ENCODE measurements around the gene FMN2. TPM values are rescaled to one million over a fixed set of nuclear protein-coding genes. Genes with fewer than 3 reads are reported as not detected.
"Not testable (repeated sequence)": the region's sequence is repeated elsewhere in the genome, so short reads cannot be mapped to it uniquely, and the experiment has no call there.

The FMN2 gene
- total RNA-seq, 1 donor from 2014 or later: not detected

DNA sequence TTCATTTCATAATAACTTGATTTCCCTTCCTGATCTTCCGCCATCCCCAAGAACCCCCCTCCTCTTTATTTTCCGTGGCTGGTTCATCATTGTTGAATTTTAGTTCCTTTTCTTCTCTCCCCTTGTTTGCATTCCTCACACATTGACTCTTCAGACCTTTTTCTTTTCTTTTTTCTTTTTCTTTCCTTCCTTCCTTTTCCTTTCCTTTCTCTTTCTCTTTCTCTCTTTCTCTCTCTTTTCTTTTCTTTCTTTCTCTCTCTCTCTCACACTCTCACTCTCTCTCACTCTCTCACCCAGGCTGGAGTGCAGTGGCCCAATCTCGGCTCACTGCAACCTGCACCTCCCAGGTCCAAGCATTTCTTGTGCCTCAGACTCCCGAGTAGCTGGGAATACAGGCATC lies 231.3 kb downstream of the FMN2 start:
- DNase-seq (no peak), ATAC-seq (ENCODE audit: poor library complexity) (no peak)
- intact Hi-C loops (cut with DNase I): no loop called here

DNA sequence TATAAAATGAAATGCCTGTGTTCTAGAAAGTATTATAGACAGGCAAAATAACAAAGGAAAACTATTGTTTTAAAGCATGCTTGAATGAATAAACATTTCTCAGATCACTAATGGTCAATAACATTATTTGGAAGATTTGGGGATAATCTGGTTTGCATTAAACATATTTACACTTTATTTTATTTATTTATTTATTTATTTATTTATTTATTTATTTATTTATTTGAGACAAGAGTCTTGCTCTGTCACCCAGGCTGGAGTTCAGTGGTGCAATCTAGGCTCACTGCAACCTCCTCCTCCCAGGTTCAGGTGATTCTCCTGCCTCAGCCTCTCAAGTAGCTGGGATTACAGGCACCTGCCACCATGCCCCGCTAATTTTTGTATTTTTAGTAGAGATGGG lies 236.7 kb downstream of the FMN2 start:
- intact Hi-C loops (cut with DNase I); ATAC-seq (ENCODE audit: poor library complexity); DNase-seq: not testable (repeated sequence)

DNA sequence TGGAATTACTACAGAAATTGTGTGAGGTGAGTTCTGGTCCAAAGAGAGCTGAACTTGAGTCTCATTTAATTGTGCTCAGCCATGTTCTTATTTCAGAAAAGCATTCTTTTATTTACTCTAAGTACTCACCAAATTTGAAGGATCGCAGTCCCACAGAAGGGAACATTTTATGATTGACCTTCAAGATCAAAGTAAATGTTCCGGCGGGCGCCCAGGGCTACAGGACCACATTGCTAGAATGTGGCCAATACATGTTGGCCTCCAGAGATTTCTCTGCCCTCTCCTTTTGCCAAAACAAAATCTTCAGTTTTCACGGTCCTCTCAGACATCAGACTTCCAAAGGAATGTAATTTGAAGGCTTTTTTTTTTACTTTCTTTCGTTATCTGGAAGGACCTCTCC lies 237.8 kb downstream of the FMN2 start:
- ATAC-seq (ENCODE audit: poor library complexity): no peak
- DNase-seq: no peak
- intact Hi-C loops (cut with DNase I): no loop called here

DNA sequence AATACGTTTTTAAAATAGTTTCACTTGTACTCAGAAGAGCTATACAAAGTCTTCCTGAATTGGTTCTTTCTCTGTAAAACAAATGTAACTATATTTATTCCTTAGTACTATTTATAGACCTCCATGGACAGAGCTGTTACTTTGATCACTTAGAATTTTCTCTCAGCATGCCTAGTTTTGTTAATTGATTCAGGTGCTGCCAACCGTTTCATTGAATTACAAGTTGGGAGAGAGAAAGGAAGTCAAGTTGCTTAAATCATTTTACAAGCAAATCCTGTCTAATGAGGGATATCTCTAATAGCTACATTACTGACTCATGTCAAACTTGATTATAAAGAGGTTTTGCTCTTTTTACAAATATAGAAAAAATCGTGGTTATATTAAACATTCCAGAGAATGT lies 241.0 kb downstream of the FMN2 start:
- intact Hi-C loops (cut with DNase I): no loop called here
- DNase-seq: no peak
- ATAC-seq (ENCODE audit: poor library complexity): no peak

DNA sequence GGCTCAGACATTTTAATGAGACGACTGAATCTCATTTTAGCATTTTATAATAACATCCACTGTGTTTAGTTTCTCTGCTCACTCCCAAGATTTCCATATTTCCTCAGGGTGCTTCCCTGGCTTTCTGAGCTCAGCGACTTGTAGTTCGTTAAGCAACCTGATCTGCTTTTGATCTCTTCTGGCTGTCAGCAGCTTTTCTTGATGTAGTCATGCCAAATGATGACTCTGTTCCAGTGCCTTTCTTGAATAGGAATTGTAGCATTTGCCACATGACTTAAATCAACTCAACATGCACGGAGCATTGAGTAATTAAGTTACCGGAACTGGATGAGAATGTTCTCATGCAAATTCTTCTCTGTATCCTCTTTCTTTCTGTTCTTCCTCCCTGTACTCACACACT lies 246.1 kb downstream of the FMN2 start:
- ATAC-seq (ENCODE audit: poor library complexity) (no peak), DNase-seq (no peak)
- intact Hi-C loops (cut with DNase I): no loop called here

DNA sequence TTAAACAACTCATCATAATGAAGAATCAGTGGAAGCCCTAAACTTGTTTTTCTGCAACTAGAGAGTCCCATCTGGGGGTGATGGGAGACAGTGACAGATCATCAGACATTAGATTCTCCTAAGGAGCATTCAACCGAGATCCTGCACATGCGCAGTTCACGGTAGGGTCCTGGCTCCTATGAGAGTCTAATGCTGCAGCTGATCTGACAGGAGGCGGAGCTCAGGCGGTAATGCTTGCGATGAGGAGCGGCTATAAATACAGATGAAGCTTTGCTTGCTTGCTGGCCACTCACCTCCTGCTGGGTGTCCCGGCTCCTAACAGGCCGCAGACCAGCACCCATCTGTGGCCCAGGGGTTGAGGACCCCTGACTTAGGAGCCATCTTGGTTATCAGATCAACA lies 247.2 kb downstream of the FMN2 start:
- intact Hi-C loops (cut with DNase I): no loop called here
- DNase-seq (no peak), ATAC-seq (ENCODE audit: poor library complexity) (no peak)

DNA sequence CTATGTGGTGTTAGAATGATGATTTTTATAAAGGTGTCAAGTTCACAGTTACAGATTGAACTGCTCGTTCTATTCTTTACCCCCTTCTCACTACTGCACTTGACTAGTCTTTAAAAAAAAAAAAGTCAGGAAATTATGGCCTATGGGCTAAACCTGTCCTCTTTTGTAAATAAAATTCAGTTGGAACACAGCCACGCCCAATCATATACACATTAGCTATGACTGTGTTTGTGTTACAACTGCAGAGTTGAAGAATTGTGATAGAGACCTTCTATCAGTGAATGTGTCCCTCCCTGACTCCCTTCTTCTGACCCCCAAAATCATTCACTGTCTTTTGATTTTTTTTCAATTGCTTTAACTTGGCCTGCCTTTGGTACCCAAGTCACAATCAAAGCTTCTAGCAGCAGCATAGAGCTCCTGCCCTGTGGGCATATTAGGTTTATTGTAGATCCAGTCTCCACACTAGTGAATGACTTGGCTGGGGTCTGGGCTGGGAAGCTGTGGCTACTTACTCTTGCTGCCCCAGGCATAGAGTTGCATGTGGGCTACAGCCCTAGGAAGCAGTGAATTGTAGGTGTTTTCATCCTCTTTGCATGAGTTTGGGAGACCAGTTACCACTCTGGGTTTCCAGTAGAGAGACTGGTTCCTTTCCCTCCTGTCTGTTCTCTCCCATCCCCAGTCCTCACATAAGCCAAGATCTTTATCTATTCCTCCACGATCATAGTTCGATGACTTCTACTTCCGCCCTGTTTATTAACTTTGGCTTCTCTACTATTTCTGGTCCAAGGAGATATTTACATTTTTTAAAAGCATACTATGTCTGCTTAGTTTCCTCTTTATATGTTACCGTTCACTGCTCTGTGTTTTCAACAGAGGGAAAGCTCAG lies 249.9 kb downstream of the FMN2 start:
- intact Hi-C loops (cut with DNase I): no loop called here
- ATAC-seq (ENCODE audit: poor library complexity): no peak
- no peak for DNase-seq

DNA sequence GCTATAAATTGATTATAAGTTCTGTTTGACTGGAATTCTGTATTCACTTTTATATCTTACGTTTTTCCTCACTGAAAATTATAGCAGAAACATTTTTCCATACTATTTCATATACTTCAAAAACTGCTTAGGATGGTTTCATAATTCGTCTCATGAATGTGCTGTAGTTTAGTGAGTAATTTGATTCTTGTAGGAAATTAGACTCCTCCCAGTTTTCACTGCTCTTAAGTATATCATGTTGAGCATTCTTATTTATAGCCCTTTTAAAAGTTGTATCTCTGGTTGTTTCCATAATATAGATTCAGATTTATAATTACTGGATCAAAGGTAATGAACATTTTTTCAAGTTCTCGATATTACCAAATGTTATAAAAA lies 250.6 kb downstream of the FMN2 start:
- ATAC-seq (ENCODE audit: poor library complexity) (no peak), DNase-seq (no peak)
- intact Hi-C loops (cut with DNase I): no loop called here

DNA sequence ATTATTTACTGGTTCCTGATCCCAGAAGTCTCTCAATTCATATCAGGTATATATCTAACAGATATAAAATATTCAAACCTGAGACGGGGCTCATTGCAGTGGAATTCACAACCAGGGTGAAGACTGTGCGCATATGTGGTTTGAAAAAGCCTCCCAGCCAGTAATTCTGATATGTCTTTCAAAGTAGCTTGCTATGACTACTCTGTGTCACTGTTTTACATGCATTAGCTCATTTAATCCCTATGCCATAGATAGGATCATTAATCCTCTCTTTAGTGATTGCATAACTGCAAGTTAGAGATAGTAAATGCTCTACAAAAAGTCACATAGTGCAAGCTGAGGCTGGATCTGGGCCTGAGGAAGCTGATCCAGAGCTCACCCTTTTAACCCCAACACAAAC lies 251.4 kb downstream of the FMN2 start:
- ATAC-seq (ENCODE audit: poor library complexity) (no peak), DNase-seq (no peak)
- intact Hi-C loops (cut with DNase I): no loop called here

DNA sequence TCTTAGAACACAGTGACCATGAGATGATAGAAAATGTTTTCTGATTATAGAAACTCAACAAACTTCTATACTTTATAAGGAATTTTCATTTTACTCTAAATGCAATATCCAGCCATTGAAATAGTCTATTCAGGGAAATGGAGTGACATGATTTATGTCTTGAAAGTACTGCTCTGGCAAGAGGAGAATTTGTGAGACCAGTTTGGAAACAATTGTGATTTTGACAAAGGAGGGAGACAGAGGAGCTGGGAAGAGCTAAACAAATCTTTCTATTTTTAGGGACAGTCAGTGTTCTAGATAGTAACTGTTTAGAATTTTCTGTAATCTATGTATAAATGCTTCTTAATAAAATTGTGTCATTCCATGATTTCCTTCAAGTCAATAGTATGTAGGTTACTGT lies 252.3 kb downstream of the FMN2 start:
- ATAC-seq (ENCODE audit: poor library complexity): no peak
- intact Hi-C loops (cut with DNase I): no loop called here
- no peak for DNase-seq

DNA sequence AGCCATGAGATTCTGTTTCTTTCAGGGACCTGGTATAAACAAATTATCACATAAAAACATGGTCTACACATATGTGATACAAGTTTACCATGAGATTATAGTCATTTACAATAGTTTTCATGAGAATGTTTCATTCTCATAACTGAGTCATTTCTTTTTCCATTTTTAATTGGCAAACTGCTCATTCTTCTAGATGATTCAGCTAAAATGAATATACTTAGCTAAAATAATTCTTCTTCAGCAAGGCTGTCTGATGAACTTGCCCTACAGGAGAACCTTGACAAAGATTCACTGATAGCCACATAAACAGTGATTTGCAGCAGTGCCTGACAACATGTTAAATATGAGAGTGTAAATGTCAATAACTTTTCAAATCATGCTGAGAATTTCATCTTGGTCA lies 253.2 kb downstream of the FMN2 start:
- ATAC-seq (ENCODE audit: poor library complexity) (no peak), DNase-seq (no peak)
- intact Hi-C loops (cut with DNase I): no loop called here

DNA sequence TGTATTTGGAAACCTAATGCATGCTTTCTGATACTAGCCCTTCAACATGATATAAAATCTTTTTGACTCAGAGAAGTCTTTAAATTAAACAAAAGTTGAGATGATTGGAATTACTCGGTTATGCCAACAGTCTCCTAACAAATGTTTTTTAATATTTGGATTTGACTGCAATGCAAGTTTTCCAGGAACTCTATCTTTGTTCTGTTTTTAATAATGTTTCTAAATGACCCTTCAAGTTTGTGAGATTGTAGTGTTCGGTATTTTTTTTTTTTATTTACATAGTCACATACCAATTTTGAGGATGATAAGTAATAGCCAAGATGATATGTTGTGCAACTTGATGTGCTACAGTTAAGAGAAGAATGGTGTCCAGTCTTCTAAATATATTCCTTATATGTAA lies 258.0 kb downstream of the FMN2 start:
- no peak for DNase-seq
- intact Hi-C loops (cut with DNase I): no loop called here
- ATAC-seq (ENCODE audit: poor library complexity): no peak

DNA sequence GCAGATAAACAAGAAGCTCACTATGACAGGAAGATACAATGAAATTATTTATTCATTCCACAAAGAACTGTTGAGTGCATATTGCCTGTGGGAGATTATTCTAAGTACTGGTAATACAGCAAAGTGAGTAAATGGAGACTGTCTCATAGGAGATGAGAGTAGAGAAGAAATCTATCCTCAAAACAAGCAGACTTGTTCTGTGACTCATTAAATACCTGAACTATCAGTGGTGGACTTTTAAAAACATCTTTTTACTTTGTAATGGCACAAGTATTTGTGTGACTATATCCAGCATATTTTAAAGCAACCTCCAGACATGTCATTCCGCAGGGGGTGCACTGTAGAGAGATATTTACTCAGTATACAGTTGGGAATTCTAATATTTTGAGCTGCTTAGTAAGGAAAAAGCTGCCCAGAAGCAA lies 259.2 kb downstream of the FMN2 start:
- DNase-seq (no peak), ATAC-seq (ENCODE audit: poor library complexity) (no peak)
- intact Hi-C loops (cut with DNase I): no loop called here

DNA sequence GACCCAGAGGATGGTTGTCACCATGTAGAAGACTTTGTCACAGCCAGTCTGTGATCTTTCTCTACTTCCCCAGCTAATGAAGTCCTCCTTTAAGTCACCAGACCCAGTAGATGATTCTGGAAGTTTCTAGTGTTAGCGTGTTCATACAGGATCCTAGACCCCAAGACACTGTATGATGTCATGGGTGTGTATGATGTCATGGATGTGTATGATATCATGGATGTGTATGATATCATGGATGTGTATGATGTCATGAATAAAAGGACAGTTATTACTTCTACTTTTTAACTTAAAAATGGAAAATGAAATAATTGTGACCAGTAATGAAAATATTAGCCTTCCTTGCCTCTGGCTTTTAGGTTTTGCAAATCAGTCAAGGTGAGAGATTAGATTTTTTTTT lies 260.0 kb downstream of the FMN2 start:
- no peak for ATAC-seq (ENCODE audit: poor library complexity)
- DNase-seq: no peak

DNA sequence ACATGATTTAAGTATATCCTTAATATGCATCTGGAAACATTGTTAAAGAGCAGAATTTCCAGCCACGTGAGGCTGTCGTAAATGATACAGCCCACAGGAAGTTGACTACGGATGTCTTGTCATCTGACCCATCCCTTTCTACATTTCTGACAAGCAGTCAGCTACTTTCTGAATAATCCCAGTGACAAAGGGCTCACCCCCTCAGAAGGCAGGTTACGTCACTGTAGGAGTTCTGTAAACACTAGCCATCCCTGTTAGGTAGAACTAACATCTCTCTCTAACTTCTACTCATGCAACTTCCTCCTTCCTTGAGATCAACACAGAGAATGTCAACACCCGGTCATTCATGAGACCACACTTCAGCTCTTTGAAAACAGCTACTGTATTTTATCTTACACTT lies 261.1 kb downstream of the FMN2 start:
- ATAC-seq (ENCODE audit: poor library complexity) (no peak), DNase-seq (no peak)
- intact Hi-C loops (cut with DNase I): no loop called here

More for the DNA sequence above, 260.0 kb downstream of the FMN2 start:
- intact Hi-C loops (cut with DNase I): no loop called here

DNA sequence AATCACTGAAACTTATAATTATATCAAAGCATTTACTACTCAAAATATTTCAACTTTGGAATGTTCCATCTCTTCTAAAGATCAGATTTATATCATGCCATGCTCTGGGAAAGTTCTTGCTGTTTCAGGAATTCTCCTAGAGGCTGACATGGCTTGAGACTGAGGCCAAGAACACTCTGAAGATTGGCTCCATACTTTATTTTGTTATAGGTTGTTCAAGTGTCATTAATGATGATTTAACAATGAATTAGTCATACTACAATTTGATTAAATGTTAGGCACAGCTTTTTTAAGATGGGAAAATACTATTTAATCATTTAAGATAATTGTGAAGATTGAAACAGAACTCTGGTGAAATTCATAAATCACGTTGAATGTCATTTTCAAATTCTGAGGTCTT lies 264.9 kb downstream of the FMN2 start:
- intact Hi-C loops (cut with DNase I): no loop called here
- DNase-seq (no peak), ATAC-seq (ENCODE audit: poor library complexity) (no peak)

DNA sequence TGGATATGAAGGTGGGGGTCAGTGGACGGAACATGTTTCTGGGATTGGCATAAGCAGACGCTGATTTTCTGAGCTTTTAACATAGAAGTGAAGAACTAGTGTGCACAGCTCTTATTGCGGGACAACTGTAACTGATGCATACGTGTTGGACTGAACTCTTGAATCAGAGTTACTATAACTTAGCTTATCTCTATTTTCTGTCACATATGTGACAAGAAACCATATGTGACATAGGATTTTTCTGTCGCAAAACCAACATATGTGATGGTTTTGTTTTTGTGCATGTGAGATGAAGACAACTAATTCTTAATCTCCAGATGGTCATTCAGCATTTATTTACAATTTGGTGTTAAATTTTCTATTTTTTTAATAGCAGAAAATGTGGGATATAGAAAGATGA lies 270.4 kb downstream of the FMN2 start:
- no peak for DNase-seq
- intact Hi-C loops (cut with DNase I): no loop called here
- ATAC-seq (ENCODE audit: poor library complexity): no peak

DNA sequence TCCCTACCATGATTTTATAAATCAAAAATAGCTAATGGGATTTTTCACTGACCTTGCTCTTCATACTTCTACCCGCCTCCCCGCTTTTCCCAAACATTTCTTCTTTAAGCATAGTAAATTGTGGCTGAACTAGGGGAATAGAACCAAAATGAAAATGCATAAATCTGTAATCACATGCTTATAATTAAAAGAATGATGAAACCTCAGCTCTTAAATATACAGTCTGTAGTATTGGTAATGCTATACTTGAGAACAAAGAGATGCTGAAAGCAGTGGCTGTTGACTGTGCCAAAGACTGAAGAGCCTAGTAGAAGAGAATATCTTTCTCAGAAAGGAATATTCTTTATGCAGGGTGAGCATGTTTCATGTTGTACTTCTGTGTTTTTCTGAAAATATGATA lies 271.1 kb downstream of the FMN2 start:
- no peak for ATAC-seq (ENCODE audit: poor library complexity)
- no peak for DNase-seq
- intact Hi-C loops (cut with DNase I): no loop called here

DNA sequence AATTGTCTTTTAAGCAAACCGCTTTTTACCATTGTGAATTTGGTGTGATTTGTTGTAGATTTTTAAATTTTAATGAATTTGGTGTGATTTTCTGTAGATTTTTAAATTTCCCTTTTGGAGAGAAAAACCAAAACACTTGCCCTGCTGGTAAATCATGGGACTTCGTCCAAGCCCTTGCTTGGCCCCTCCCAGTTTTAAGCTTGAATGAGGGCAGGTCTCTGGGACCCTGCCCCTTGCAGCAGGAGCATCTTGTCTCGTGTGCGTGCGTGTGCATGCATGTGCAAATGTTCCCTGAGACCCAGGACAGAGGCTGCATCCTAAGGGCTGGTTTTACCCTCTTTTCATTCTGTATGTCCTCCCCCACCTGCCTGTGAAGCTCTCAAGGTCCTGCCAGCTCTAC lies 271.6 kb downstream of the FMN2 start:
- DNase-seq (no peak), ATAC-seq (ENCODE audit: poor library complexity) (no peak)
- intact Hi-C loops (cut with DNase I): no loop called here

DNA sequence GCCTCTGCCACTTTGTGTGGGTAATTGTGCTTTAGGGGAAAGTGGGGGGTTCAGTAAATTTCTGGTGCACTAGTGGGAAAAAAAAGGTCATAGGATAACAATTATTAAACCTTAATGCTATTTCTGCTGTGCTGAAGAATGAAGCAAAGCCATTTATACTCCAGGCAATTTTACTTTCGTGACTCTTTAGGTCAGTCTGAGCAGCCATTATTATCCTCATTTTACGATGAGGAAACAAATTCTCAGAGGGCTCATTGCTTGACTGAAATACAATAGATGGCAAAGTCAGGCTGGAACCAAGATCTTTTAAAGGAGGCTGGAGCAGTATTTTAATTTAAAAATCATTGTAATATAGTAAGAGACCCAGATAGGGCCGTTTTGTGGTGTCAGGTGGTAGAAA lies 272.2 kb downstream of the FMN2 start:
- DNase-seq (no peak), ATAC-seq (ENCODE audit: poor library complexity) (no peak)
- intact Hi-C loops (cut with DNase I): no loop called here

DNA sequence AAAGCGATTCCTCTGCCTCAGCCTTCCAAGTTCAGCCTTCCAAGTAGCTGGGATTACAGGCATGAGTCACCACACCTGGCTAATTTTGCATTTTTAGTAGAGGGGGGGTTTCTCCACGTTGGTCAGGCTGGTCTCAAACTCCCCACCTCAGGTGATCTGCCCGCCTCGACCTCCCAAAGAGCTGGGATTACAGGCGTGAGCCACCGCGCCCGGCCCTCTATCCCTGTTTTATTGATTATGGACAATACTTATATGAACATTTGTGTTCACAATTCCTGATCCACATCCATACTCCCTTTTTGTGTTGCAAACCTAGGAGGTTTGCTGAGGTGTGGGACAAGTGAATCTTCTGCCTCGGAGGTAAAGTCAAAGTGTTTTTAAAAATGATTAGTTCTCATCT lies 275.0 kb downstream of the FMN2 start:
- ATAC-seq (ENCODE audit: poor library complexity): no peak
- no peak for DNase-seq
- intact Hi-C loops (cut with DNase I): no loop called here
